ENCODE measurements around the gene WDR77. TPM values are rescaled to one million over a fixed set of nuclear protein-coding genes. Genes with fewer than 3 reads are reported as not detected.
A peak's percentile ranks its signal among the peaks of the same experiment; 100 is the strongest.

WDR77 gene
- total RNA-seq, 2 experiments from 2014 or later: 12.4 to 15.1 TPM

DNA sequence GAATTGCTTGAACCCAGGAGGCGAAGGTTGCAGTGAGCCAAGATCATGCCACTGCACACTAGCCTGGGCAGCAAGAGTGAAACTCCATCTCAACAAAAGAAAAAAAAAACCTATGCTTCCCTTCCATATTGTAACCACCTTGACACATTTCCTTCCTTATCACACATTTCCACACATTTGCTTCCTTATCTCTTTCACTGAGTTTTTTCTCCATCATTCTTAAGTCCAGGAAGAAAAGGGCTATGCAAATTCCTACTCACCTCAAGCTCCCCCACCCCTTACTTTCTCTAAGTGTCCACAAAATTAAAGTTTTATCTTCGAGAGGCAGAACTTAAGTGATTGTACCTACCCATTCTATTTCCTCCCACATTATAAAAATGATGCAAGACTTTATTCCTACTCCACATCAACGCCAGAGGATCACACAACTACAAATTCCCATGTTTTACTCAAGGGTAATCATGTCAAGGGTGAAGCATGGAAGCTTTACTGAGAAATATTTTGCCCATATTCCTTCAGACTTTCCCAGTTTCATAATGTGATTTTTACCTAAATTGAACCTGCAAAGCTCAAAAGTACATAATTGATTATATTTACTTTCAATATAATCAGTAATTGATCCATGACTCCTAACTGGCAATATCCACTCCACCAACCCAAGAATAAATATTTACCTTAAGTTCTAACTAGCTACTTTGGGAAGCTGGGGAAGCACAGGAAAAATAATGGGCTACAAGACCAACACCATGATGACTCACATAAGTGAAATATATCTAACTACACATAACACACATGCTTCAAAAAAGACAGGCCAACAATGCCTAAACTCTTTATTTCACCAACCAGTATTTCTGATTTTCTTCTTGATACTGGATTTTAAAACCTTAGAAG, 9.3 kb downstream of the WDR77 start:
- CTCF ChIA-PET: interaction anchor here (0.9 kb wide), 1 partner anchor 8 kb away, joined by 4 read pairs; no protein-coding TSS in a partner anchor
- Mint-ChIP-seq H3K4me1 (ENCODE audit: low read depth) (peaks cover 37% of the 10 kb centered on the region), H3K4me3 (no peak overlapping the region), H3K36me3 (ENCODE audit: low read depth) (peaks cover 80% of the 10 kb centered on the region), H3K27ac (peak overlapping the region; percentile 24), H3K27me3 (no peaks in the 10 kb centered on the region), H3K9me3 (no peaks in the 10 kb centered on the region)
- TF ChIP-seq, protein P1, sequence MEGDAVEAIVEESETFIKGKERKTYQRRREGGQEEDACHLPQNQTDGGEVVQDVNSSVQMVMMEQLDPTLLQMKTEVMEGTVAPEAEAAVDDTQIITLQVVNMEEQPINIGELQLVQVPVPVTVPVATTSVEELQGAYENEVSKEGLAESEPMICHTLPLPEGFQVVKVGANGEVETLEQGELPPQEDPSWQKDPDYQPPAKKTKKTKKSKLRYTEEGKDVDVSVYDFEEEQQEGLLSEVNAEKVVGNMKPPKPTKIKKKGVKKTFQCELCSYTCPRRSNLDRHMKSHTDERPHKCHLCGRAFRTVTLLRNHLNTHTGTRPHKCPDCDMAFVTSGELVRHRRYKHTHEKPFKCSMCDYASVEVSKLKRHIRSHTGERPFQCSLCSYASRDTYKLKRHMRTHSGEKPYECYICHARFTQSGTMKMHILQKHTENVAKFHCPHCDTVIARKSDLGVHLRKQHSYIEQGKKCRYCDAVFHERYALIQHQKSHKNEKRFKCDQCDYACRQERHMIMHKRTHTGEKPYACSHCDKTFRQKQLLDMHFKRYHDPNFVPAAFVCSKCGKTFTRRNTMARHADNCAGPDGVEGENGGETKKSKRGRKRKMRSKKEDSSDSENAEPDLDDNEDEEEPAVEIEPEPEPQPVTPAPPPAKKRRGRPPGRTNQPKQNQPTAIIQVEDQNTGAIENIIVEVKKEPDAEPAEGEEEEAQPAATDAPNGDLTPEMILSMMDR (IDR thresholded peaks at IDR 0.05): no peak
- H3K4me3 ChIP-seq (ENCODE audit: low read length): no peak overlapping the region
- POLR2A ChIA-PET: interaction anchor here (0.5 to 1.4 kb wide), 3 partner anchors 9 to 242 kb away, joined by 3 to 8 read pairs (median 4); partner anchors contain the start of gene WDR77
- H3K27me3 ChIP-seq (ENCODE audit: control insufficient read depth in 1 of 2, insufficient read depth in 2 of 2, low read length in 2 of 2): no peaks in the 10 kb centered on the region
- no peaks in the 10 kb centered on the region for H3K9me3 ChIP-seq (ENCODE audit: control insufficient read depth in 1 of 2, insufficient read depth in 1 of 2, low read length in 2 of 2)
- no peak overlapping the region for H3K27ac ChIP-seq (ENCODE audit: low read depth in 1 of 2, low read length in 2 of 2)
- no peak for DNase-seq
- H3K4me1 ChIP-seq (ENCODE audit: insufficient read depth, low read length): peaks cover 11% of the 10 kb centered on the region
- H3K36me3 ChIP-seq (ENCODE audit: insufficient read depth, low read length): peaks cover 67% of the 10 kb centered on the region
- no peak for ATAC-seq (ENCODE audit: poor library complexity)
- intact Hi-C loops (cut with DNase I, micrococcal nuclease): loop anchor here in 1 of 2 experiments (2.0 to 10.0 kb wide), 4 partner anchors 95 to 1405 kb away; partner anchors contain the start of gene STRIP1

DNA sequence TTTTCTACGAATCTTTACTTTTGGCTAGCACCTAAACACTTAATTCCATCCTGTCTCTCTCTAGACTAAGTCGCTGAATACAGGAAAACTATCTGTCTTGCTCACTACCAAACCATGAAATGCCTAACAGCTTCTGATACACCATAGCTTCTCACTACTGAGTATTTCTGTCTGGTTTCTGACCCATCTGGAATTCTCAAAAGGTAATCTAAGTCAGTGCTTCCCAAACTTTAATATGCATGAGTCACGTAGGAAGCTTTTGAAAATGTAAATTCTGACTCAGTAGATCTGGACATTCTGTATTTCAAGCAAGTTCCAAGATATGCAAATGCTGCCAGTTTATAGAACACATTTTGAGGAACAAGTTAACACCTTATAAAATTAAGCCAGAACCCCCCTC, 12.3 kb downstream of the WDR77 start:
- H3K27me3 ChIP-seq (ENCODE audit: control insufficient read depth in 1 of 2, insufficient read depth in 2 of 2, low read length in 2 of 2): no peaks in the 10 kb centered on the region
- H3K4me1 ChIP-seq (ENCODE audit: insufficient read depth, low read length): peaks cover 9% of the 10 kb centered on the region
- Mint-ChIP-seq H3K4me3 (no peak overlapping the region), H3K36me3 (ENCODE audit: low read depth) (peaks cover 50% of the 10 kb centered on the region), H3K4me1 (ENCODE audit: low read depth) (peaks cover 11% of the 10 kb centered on the region), H3K27ac (peak overlapping the region; percentile 9), H3K27me3 (no peaks in the 10 kb centered on the region), H3K9me3 (no peaks in the 10 kb centered on the region)
- TF ChIP-seq, protein P1 (IDR thresholded peaks at IDR 0.05): no peak
- ATAC-seq (ENCODE audit: poor library complexity): no peak
- ChIA-PET CTCF (no interaction called here), POLR2A (no interaction called here)
- H3K9me3 ChIP-seq (ENCODE audit: control insufficient read depth in 1 of 2, insufficient read depth in 1 of 2, low read length in 2 of 2): no peaks in the 10 kb centered on the region
- H3K36me3 ChIP-seq (ENCODE audit: insufficient read depth, low read length): peaks cover 39% of the 10 kb centered on the region
- no peak overlapping the region for H3K4me3 ChIP-seq (ENCODE audit: low read length)
- H3K27ac ChIP-seq (ENCODE audit: low read depth in 1 of 2, low read length in 2 of 2): no peak overlapping the region
- no peak for DNase-seq
- intact Hi-C loops (cut with DNase I, micrococcal nuclease): no loop called here

DNA sequence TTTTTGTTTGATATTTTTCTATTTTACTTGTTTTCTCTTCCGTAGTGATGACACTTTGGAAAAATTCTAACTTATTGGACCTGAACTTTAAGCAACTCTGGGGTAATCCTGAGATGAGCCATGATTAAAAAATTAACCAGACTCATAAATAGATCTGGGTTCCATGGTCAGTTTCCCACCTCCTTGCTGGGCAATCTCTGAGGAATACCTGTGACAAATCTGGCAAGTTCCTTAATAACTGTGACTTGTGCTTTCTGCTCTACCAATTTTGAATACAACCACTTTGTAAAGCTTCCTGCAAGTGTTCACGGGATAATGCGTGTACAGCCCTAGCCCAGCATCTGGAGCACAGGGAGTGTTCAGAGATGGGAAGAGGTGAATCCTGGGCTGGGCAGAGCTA, 24.8 kb downstream of the WDR77 start:
- DNase-seq (no peak), ATAC-seq (ENCODE audit: poor library complexity) (no peak)
- Histone ChIP-seq H3K27ac (ENCODE audit: low read depth in 1 of 2, low read length in 2 of 2) (no peak overlapping the region), H3K9me3 (ENCODE audit: control insufficient read depth in 1 of 2, insufficient read depth in 1 of 2, low read length in 2 of 2) (no peaks in the 10 kb centered on the region), H3K36me3 (ENCODE audit: insufficient read depth, low read length) (peaks cover 7% of the 10 kb centered on the region), H3K4me1 (ENCODE audit: insufficient read depth, low read length) (no peaks in the 10 kb centered on the region), H3K4me3 (ENCODE audit: low read length) (no peak overlapping the region), H3K27me3 (ENCODE audit: control insufficient read depth in 1 of 2, insufficient read depth in 2 of 2, low read length in 2 of 2) (no peaks in the 10 kb centered on the region)
- Mint-ChIP-seq H3K9me3 (no peaks in the 10 kb centered on the region), H3K36me3 (ENCODE audit: low read depth) (peaks cover 41% of the 10 kb centered on the region), H3K27ac (no peak overlapping the region), H3K4me3 (no peak overlapping the region), H3K4me1 (ENCODE audit: low read depth) (no peaks in the 10 kb centered on the region), H3K27me3 (no peaks in the 10 kb centered on the region)
- TF ChIP-seq, protein P1 (IDR thresholded peaks at IDR 0.05): no peak
- intact Hi-C loops (cut with DNase I, micrococcal nuclease): no loop called here
- ChIA-PET CTCF (no interaction called here), POLR2A (interaction anchor here (1.0 kb wide), 1 partner anchor 20 kb away, joined by 3 read pairs; no protein-coding TSS in a partner anchor)
